Type B pancreatic cell (in vitro differentiated cells): Measurements from ENCODE around the gene NBAS. TPM values are rescaled to one million over a fixed set of nuclear protein-coding genes. Genes with fewer than 3 reads are reported as not detected.
"Not testable (repeated sequence)": the region's sequence is repeated elsewhere in the genome, so short reads cannot be mapped to it uniquely, and the experiment has no call there.

Experiments
- DNase-seq: peaks from one replicate; pipeline ENCODE4 v3.0.0; 2021; ENCODE audit warnings: mixed read lengths; ENCODE audit not compliant: unreplicated experiment; ENCODE audit errors: extremely low spot score
- H3K27ac Mint-ChIP-seq: 2 replicates; pipeline ENCODE4 v1.8.0; 2021; ENCODE audit warnings: mild to moderate bottlenecking, mixed read lengths
- H3K27me3 Mint-ChIP-seq: 2 replicates; pipeline ENCODE4 v1.8.0; 2021; ENCODE audit warnings: mixed read lengths
- H3K36me3 Mint-ChIP-seq: 2 replicates; pipeline ENCODE4 v1.8.0; 2021; ENCODE audit warnings: mixed read lengths
- H3K4me1 Mint-ChIP-seq: one replicate; pipeline ENCODE4 v1.8.0; 2021; ENCODE audit warnings: mixed read lengths; ENCODE audit not compliant: unreplicated experiment
- H3K4me3 Mint-ChIP-seq: 2 replicates; pipeline ENCODE4 v1.8.0; 2021; ENCODE audit warnings: mild to moderate bottlenecking, mixed read lengths
- H3K9me3 Mint-ChIP-seq: 2 replicates; pipeline ENCODE4 v1.8.0; 2021; ENCODE audit warnings: mixed read lengths
- CTCF ChIP-seq: fragments of 200-600 bp; sonication (generic); conservative IDR thresholded peaks from 2 replicates; pipeline ENCODE4 v1.5.0; 2021; ENCODE audit warnings: antibody characterized with exemption, mild to moderate bottlenecking
- total RNA-seq: library from RNA; stranded (reverse); gene quantifications from 2 replicates; pipeline ENCODE4 v1.2.1, GENCODE V29; 2021; ENCODE audit warnings: low replicate concordance

NBAS gene
- total RNA-seq, 1 donor from 2014 or later = 53.5 TPM

GRCh38 chr2:15408759-15409158, 152.4 kb downstream of the NBAS start:
- no peak for DNase-seq
- TF ChIP-seq CTCF = no peak
- H3K36me3 Mint-ChIP-seq = peaks cover 8% of the 10 kb centered on the region
- no peaks in the 10 kb centered on the region for H3K27me3 Mint-ChIP-seq
- H3K4me1 Mint-ChIP-seq = no peaks in the 10 kb centered on the region
- no peak overlapping the region for H3K4me3 Mint-ChIP-seq
- no peak overlapping the region for H3K27ac Mint-ChIP-seq
- H3K9me3 Mint-ChIP-seq = no peaks in the 10 kb centered on the region

GRCh38 chr2:15407666-15408065, 153.5 kb downstream of the NBAS start:
- Mint-ChIP-seq H3K9me3 (no peaks in the 10 kb centered on the region), H3K4me3 (no peak overlapping the region), H3K36me3 (peaks cover 8% of the 10 kb centered on the region), H3K4me1 (no peaks in the 10 kb centered on the region), H3K27me3 (no peaks in the 10 kb centered on the region), H3K27ac (no peak overlapping the region)
- no peak for TF ChIP-seq CTCF
- no peak for DNase-seq

- DNase-seq, H3K4me1 Mint-ChIP-seq, H3K36me3 Mint-ChIP-seq, H3K27ac Mint-ChIP-seq, H3K9me3 Mint-ChIP-seq, H3K4me3 Mint-ChIP-seq, H3K27me3 Mint-ChIP-seq: not testable (repeated sequence)
These were observed 156.6 kb downstream of the NBAS start for GRCh38 chr2:15404511-15404910.

DNA sequence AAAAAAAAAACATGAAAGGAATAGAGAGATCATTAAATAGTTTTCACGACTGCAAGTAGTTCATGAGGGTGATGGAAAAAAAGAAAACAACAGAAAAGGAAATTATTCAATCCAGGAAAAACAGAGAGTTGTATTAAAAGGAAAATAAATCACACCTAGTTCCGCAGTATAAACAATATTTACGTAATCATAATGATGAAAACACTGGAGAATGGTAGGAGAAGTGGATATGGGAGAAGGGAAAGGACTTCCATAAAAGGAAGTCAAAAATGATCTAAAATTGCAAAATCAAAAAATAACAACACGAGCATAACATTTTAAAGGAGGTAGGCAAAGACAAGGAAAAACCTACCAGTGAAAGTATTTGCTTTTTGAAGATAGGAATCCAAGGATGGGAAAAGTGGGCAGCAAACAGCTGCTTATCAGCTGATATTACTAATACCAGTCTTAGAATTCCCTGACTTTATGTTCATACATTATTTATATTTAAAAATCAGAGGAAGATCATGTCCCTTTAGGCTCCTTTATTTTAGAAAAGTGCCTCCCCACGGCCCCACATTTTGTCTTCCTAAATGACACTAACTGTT, 160.8 kb downstream of the NBAS start:
- TF ChIP-seq CTCF = no peak
- no peak for DNase-seq
- Mint-ChIP-seq H3K4me3 (no peak overlapping the region), H3K27me3 (no peaks in the 10 kb centered on the region), H3K36me3 (peaks cover 4% of the 10 kb centered on the region), H3K9me3 (no peaks in the 10 kb centered on the region), H3K4me1 (no peaks in the 10 kb centered on the region), H3K27ac (no peak overlapping the region)

GRCh38 chr2:15399241-15399640, 161.9 kb downstream of the NBAS start:
- no peaks in the 10 kb centered on the region for H3K27me3 Mint-ChIP-seq
- H3K9me3 Mint-ChIP-seq = no peaks in the 10 kb centered on the region
- peaks cover 10% of the 10 kb centered on the region for H3K36me3 Mint-ChIP-seq
- no peak overlapping the region for H3K4me3 Mint-ChIP-seq
- H3K27ac Mint-ChIP-seq = no peak overlapping the region
- H3K4me1 Mint-ChIP-seq = no peaks in the 10 kb centered on the region
- no peak for DNase-seq
- no peak for TF ChIP-seq CTCF

DNA sequence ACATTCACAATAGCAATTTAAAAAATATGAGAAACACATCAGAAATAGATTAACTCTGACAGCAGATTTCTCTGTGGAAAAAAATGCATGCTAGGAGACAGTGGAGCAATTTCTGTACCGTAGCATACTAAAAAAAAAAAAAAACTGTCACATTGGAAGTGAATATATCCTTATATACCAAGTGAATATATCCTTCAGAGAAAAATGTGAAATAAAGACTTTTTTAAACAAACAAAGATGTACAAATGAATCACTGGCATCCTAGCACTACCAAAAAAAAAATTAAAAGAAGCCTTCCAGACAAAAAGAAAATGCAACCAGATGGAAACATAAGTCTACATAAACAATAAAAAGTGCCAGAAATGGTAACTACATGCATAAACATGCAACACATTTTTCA, 169.4 kb downstream of the NBAS start:
- DNase-seq = no peak
- no peaks in the 10 kb centered on the region for H3K27me3 Mint-ChIP-seq
- no peak for TF ChIP-seq CTCF

More for the DNA sequence above, 169.4 kb downstream of the NBAS start:
- no peaks in the 10 kb centered on the region for H3K4me1 Mint-ChIP-seq
- H3K27ac Mint-ChIP-seq = no peak overlapping the region
- H3K36me3 Mint-ChIP-seq = peaks cover 27% of the 10 kb centered on the region
- H3K4me3 Mint-ChIP-seq = no peak overlapping the region
- H3K9me3 Mint-ChIP-seq = no peaks in the 10 kb centered on the region
